ENCODE measurements around the gene DNAH17.
A peak's percentile ranks its signal among the peaks of the same experiment; 100 is the strongest.

The DNAH17 gene

GRCh38 chr17:78423961-78424675 lies 153.1 kb downstream of the DNAH17 start:
- DNase-seq (ENCODE audit: extremely low spot score, insufficient read length, low read depth) (no peak), FAIRE-seq (no peak)

- FAIRE-seq = no peak
- DNase-seq (ENCODE audit: extremely low spot score, insufficient read length, low read depth) = no peak
Measured at GRCh38 chr17:78422872-78423588, 154.2 kb downstream of the DNAH17 start.

GRCh38 chr17:78422267-78422605 lies 155.0 kb downstream of the DNAH17 start:
- DNase-seq (ENCODE audit: extremely low spot score, insufficient read length, low read depth) = no peak
- no peak for FAIRE-seq

GRCh38 chr17:78421534-78422266 lies 155.5 kb downstream of the DNAH17 start:
- peak; percentile 75 for FAIRE-seq
- DNase-seq (ENCODE audit: extremely low spot score, insufficient read length, low read depth) = peak; percentile 69

GRCh38 chr17:78421084-78421533 lies 156.1 kb downstream of the DNAH17 start:
- DNase-seq (ENCODE audit: extremely low spot score, insufficient read length, low read depth) = no peak
- no peak for FAIRE-seq

GRCh38 chr17:78419970-78420815 lies 157.0 kb downstream of the DNAH17 start:
- DNase-seq (ENCODE audit: extremely low spot score, insufficient read length, low read depth) (no peak), FAIRE-seq (no peak)

GRCh38 chr17:78418326-78419026 lies 158.7 kb downstream of the DNAH17 start:
- FAIRE-seq (no peak), DNase-seq (ENCODE audit: extremely low spot score, insufficient read length, low read depth) (no peak)

GRCh38 chr17:78417531-78417909 lies 159.7 kb downstream of the DNAH17 start:
- DNase-seq (ENCODE audit: extremely low spot score, insufficient read length, low read depth) = no peak
- no peak for FAIRE-seq

GRCh38 chr17:78416791-78417530 lies 160.2 kb downstream of the DNAH17 start:
- DNase-seq (ENCODE audit: extremely low spot score, insufficient read length, low read depth) (no peak), FAIRE-seq (no peak)

- no peak for DNase-seq (ENCODE audit: extremely low spot score, insufficient read length, low read depth)
- FAIRE-seq = no peak
Measured at GRCh38 chr17:78415821-78416711, 161.1 kb downstream of the DNAH17 start.

GRCh38 chr17:78414178-78415162 lies 162.7 kb downstream of the DNAH17 start:
- FAIRE-seq = no peak

GRCh38 chr17:78412403-78412802 lies 164.8 kb downstream of the DNAH17 start:
- FAIRE-seq (no peak), DNase-seq (ENCODE audit: extremely low spot score, insufficient read length, low read depth) (no peak)

More at GRCh38 chr17:78414178-78415162, 162.7 kb downstream of the DNAH17 start:
- no peak for DNase-seq (ENCODE audit: extremely low spot score, insufficient read length, low read depth)

GRCh38 chr17:78411241-78411857 lies 165.8 kb downstream of the DNAH17 start:
- DNase-seq (ENCODE audit: extremely low spot score, insufficient read length, low read depth) (no peak), FAIRE-seq (no peak)

GRCh38 chr17:78409191-78409928 lies 167.8 kb downstream of the DNAH17 start:
- DNase-seq (ENCODE audit: extremely low spot score, insufficient read length, low read depth) (no peak), FAIRE-seq (no peak)

- FAIRE-seq = no peak
Measured at GRCh38 chr17:78408476-78409050, 168.6 kb downstream of the DNAH17 start.

More at GRCh38 chr17:78408476-78409050, 168.6 kb downstream of the DNAH17 start:
- DNase-seq (ENCODE audit: extremely low spot score, insufficient read length, low read depth) = no peak
